HL-60 (cell line): ENCODE measurements around the gene EFCAB6.

Experiments used
- DNase-seq, 2 experiments: peaks; one replicate each; pipeline ENCODE4 v3.0.0-alpha.2; 2010 to 2020; ENCODE audit warnings: low read depth in 1 of 2, low spot score in 1 of 2
- H3K27ac ChIP-seq: fragments of 250-450 bp; sonication (Bioruptor Pico); replicated peaks from 2 replicates; pipeline ENCODE4 v1.5.1; 2020; ENCODE audit warnings: mild to moderate bottlenecking, moderate library complexity
- H3K27me3 ChIP-seq: fragments of 250-450 bp; sonication (Bioruptor Pico); 2 replicates; pipeline ENCODE4 v1.5.1; 2021; ENCODE audit warnings: mild to moderate bottlenecking, moderate library complexity; ENCODE audit not compliant: insufficient read depth, poor library complexity, severe bottlenecking
- H3K4me3 ChIP-seq: replicated peaks from 2 replicates; pipeline ENCODE4 v1.5.1; 2011; ENCODE audit warnings: mild to moderate bottlenecking, control low read depth, low read length; ENCODE audit not compliant: insufficient read depth
- CTCF ChIP-seq: IDR thresholded peaks from one replicate; pipeline ENCODE4 v1.5.1; 2011; ENCODE audit warnings: low read length, control low read depth, inconsistent platforms; ENCODE audit not compliant: insufficient read depth
- GABPA ChIP-seq: IDR thresholded peaks from 2 replicates; pipeline ENCODE4 v1.6.1; 2012; ENCODE audit warnings: low read depth
- POLR2AphosphoS5 ChIP-seq: IDR thresholded peaks from 2 replicates; pipeline ENCODE4 v1.6.1; 2012; ENCODE audit warnings: low read depth
- REST ChIP-seq: IDR thresholded peaks from 2 replicates; pipeline ENCODE4 v1.6.1; 2012; ENCODE audit warnings: low read depth; ENCODE audit not compliant: insufficient replicate concordance
- SPI1 ChIP-seq: IDR thresholded peaks from 2 replicates; pipeline ENCODE4 v1.6.1; 2012; ENCODE audit warnings: low read depth, mild to moderate bottlenecking, borderline replicate concordance

EFCAB6 gene

GRCh38 chr22:43515411-43515810 is 296.7 kb downstream of the EFCAB6 start:
- TF ChIP-seq POLR2AphosphoS5 (no peak), REST (no peak), GABPA (no peak), SPI1 (no peak), CTCF (no peak)
- DNase-seq, result no peak
- Histone ChIP-seq H3K27me3 (no peaks in the 10 kb centered on the region), H3K4me3 (no peak overlapping the region), H3K27ac (no peak overlapping the region)

- Histone ChIP-seq H3K27me3 (no peaks in the 10 kb centered on the region), H3K27ac (no peak overlapping the region), H3K4me3 (no peak overlapping the region)
- TF ChIP-seq POLR2AphosphoS5 (no peak), GABPA (no peak), SPI1 (no peak), REST (no peak), CTCF (no peak)
- DNase-seq, result no peak
These were observed 297.5 kb downstream of the EFCAB6 start for GRCh38 chr22:43514476-43515157.

GRCh38 chr22:43512279-43512678 is 299.8 kb downstream of the EFCAB6 start:
- TF ChIP-seq CTCF (no peak), REST (no peak), SPI1 (no peak), GABPA (no peak), POLR2AphosphoS5 (no peak)
- Histone ChIP-seq H3K27me3 (no peaks in the 10 kb centered on the region), H3K4me3 (no peak overlapping the region), H3K27ac (no peak overlapping the region)
- DNase-seq, result no peak
